SH-SY5Y (cell line): ENCODE results near the gene DKK1.

Source experiments
- GATA2 ChIP-seq: IDR thresholded peaks from 2 replicates; pipeline ENCODE4 v1.6.1; 2011; ENCODE audit warnings: mild to moderate bottlenecking, low read depth, low read length
- GATA3 ChIP-seq: IDR thresholded peaks from 2 replicates; pipeline ENCODE4 v1.6.1; 2011; ENCODE audit warnings: low read depth, mild to moderate bottlenecking, low read length, moderate library complexity

DNA sequence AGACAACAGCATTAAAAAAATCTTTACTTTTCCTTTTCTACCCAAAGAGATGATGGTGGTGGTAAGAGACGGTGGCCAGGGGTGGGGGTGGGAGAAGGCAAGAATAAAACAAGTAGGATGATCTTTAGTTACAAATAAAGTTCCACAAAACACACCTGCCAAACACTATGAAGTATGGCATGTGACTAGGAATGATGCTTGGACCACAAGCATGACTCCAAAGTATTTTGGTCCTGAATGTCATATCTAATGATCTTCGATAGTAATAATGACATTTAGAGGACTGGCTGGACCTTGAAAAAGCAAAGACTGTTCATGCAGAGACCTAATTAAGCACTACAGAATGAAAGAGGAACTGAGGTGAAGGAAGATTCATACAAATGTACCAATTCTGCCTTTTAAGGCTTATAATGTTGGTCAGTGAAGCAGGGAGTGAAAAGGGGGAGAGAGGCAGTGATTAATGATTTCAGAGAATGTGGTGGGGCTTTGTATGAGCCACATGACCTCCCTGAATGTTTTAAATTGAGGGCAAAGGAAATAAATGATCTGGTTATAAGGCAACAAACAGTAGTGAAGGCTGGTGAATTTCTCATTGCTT is 29.6 kb upstream of the DKK1 start:
- TF ChIP-seq GATA3 (no peak), GATA2 (no peak)
